ENCODE measurements around the gene SEPTIN2. TPM values are rescaled to one million over a fixed set of nuclear protein-coding genes. Genes with fewer than 3 reads are reported as not detected.
A peak's percentile ranks its signal among the peaks of the same experiment; 100 is the strongest.

The SEPTIN2 gene
- total RNA-seq, 1 donor from 2014 or later = 460 TPM

GRCh38 chr2:241330616-241330981, 14.9 kb downstream of the SEPTIN2 start:
- Mint-ChIP-seq H3K36me3 (ENCODE audit: insufficient read depth) (peaks cover 35% of the 10 kb centered on the region), H3K4me1 (ENCODE audit: low read depth) (no peaks in the 10 kb centered on the region), H3K27me3 (no peaks in the 10 kb centered on the region), H3K27ac (no peak overlapping the region), H3K9me3 (ENCODE audit: low read depth) (no peaks in the 10 kb centered on the region), H3K4me3 (ENCODE audit: low read depth) (no peak overlapping the region)
- TF ChIP-seq, protein P1, sequence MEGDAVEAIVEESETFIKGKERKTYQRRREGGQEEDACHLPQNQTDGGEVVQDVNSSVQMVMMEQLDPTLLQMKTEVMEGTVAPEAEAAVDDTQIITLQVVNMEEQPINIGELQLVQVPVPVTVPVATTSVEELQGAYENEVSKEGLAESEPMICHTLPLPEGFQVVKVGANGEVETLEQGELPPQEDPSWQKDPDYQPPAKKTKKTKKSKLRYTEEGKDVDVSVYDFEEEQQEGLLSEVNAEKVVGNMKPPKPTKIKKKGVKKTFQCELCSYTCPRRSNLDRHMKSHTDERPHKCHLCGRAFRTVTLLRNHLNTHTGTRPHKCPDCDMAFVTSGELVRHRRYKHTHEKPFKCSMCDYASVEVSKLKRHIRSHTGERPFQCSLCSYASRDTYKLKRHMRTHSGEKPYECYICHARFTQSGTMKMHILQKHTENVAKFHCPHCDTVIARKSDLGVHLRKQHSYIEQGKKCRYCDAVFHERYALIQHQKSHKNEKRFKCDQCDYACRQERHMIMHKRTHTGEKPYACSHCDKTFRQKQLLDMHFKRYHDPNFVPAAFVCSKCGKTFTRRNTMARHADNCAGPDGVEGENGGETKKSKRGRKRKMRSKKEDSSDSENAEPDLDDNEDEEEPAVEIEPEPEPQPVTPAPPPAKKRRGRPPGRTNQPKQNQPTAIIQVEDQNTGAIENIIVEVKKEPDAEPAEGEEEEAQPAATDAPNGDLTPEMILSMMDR (IDR thresholded peaks at IDR 0.05; ENCODE audit: unreplicated experiment) = no peak
- no peak for DNase-seq (ENCODE audit: low spot score, unreplicated experiment)

- Mint-ChIP-seq H3K27me3 (no peaks in the 10 kb centered on the region), H3K27ac (no peak overlapping the region), H3K4me3 (ENCODE audit: low read depth) (no peak overlapping the region), H3K9me3 (ENCODE audit: low read depth) (no peaks in the 10 kb centered on the region), H3K36me3 (ENCODE audit: insufficient read depth) (peaks cover 25% of the 10 kb centered on the region), H3K4me1 (ENCODE audit: low read depth) (no peaks in the 10 kb centered on the region)
- DNase-seq (ENCODE audit: low spot score, unreplicated experiment) = no peak
- TF ChIP-seq, protein P1 (IDR thresholded peaks at IDR 0.05; ENCODE audit: unreplicated experiment) = no peak
Observed at GRCh38 chr2:241334813-241335212, 19.1 kb downstream of the SEPTIN2 start.

DNA sequence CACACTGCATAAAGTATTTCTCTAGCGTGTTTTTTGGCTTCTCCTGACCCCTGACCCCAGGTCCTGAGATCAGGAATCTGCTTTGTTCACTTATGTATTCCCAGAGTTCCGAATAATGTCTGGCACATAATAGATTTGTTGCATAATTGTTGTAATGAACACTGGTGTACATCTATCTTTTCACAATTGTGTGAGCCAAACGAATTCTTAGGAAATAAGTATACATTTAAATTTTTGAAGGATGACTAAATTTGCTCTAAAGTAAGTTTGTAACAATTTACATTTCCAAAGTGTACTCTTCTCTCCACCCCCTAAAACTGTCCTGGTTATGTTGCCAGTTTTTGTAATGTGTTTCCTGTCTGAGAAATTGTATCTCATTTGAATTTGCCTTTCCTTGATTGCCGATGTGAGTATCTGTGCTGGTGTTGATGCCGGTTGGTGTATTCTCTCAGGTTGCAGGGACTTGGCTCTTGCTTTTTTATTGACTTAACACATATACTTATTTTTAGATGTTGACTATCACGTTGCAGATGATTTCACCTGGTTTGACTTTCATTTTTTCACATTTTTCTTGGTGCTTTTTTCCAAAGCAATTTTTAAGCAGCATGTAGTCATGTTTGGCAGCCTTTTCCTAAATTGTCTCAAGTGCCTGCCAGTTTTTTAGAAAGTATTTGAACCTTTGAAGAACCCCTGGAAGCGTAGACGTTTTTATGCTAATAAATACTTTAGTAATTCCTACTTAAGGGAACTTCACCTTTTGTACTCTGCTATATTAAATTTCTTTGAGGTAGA, 24.3 kb downstream of the SEPTIN2 start:
- H3K27me3 Mint-ChIP-seq = no peaks in the 10 kb centered on the region
- H3K4me3 Mint-ChIP-seq (ENCODE audit: low read depth) = no peak overlapping the region
- H3K27ac Mint-ChIP-seq = no peak overlapping the region
- H3K36me3 Mint-ChIP-seq (ENCODE audit: insufficient read depth) = peaks cover 32% of the 10 kb centered on the region
- DNase-seq (ENCODE audit: low spot score, unreplicated experiment) = no peak
- TF ChIP-seq, protein P1 (IDR thresholded peaks at IDR 0.05; ENCODE audit: unreplicated experiment) = no peak
- no peaks in the 10 kb centered on the region for H3K9me3 Mint-ChIP-seq (ENCODE audit: low read depth)
- H3K4me1 Mint-ChIP-seq (ENCODE audit: low read depth) = no peaks in the 10 kb centered on the region

GRCh38 chr2:241340631-241341163, 25.0 kb downstream of the SEPTIN2 start:
- Mint-ChIP-seq H3K9me3 (ENCODE audit: low read depth) (no peaks in the 10 kb centered on the region), H3K27ac (peak overlapping the region; percentile 9), H3K4me1 (ENCODE audit: low read depth) (no peaks in the 10 kb centered on the region), H3K27me3 (no peaks in the 10 kb centered on the region), H3K4me3 (ENCODE audit: low read depth) (no peak overlapping the region), H3K36me3 (ENCODE audit: insufficient read depth) (peaks cover 36% of the 10 kb centered on the region)
- TF ChIP-seq, protein P1 (IDR thresholded peaks at IDR 0.05; ENCODE audit: unreplicated experiment) = no peak
- no peak for DNase-seq (ENCODE audit: low spot score, unreplicated experiment)

DNA sequence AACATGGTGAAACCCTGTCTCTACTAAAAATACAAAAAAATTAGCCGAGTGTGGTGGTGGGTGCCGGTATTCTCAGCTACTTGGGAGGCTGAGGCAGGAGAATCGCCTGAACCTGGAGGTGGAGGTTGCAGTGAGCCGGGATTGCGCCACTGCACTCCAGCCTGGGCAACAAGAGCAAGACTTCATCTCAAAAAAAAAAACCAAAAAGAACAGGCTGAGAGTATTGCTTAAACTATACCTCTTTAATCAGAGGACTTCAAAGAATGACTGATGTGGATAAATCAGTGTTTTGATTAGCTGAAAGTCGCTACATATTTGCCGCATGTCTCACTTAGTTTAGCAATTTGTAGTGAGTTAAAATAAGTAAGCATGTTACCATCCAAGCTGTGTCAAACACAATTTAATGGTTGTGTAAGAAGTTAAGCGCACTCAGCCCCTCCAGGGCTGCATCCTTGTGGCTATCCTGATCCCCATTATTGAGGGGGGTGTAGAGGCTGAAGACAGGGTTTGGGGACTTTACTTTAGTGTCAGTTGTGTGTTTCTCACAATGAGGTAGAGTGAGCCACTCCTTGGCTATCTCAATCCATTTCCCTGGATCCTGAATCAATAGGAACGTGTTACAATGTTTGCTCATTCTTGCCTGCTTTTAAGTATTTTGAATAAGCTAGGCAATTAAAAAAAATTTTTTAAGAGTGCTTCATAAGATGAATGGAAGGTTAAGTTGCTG, 29.4 kb downstream of the SEPTIN2 start:
- DNase-seq (ENCODE audit: low spot score, unreplicated experiment) = no peak
- Mint-ChIP-seq H3K4me3 (ENCODE audit: low read depth) (no peak overlapping the region), H3K36me3 (ENCODE audit: insufficient read depth) (peaks cover 40% of the 10 kb centered on the region), H3K4me1 (ENCODE audit: low read depth) (peaks cover 2% of the 10 kb centered on the region), H3K9me3 (ENCODE audit: low read depth) (no peaks in the 10 kb centered on the region), H3K27me3 (no peaks in the 10 kb centered on the region), H3K27ac (peak overlapping the region; percentile 13)
- TF ChIP-seq, protein P1 (IDR thresholded peaks at IDR 0.05; ENCODE audit: unreplicated experiment) = no peak
